IPS-NIHi11 (cell line): ENCODE results near the gene HOXC5.
"Not testable (repeated sequence)": the region's sequence is repeated elsewhere in the genome, so short reads cannot be mapped to it uniquely, and the experiment has no call there.

ENCODE experiments used
- DNase-seq: peaks from one replicate; pipeline ENCODE4 v3.0.0; 2012; ENCODE audit warnings: mixed read lengths, low spot score

Gene HOXC5

GRCh38 chr12:54033980-54034784, 1.3 kb downstream of the HOXC5 start:
- DNase-seq: no peak

GRCh38 chr12:54034785-54035310, 2.0 kb downstream of the HOXC5 start:
- no peak for DNase-seq

- no peak for DNase-seq
Measured at GRCh38 chr12:54035568-54036264, 2.9 kb downstream of the HOXC5 start.

GRCh38 chr12:54036620-54037359, 3.9 kb downstream of the HOXC5 start:
- no peak for DNase-seq

- DNase-seq: no peak
Measured at GRCh38 chr12:54037360-54038283, 4.8 kb downstream of the HOXC5 start.

- DNase-seq: no peak
Measured at GRCh38 chr12:54038284-54038870, 5.5 kb downstream of the HOXC5 start.

GRCh38 chr12:54038871-54039414, 6.1 kb downstream of the HOXC5 start:
- no peak for DNase-seq

- DNase-seq: no peak
Measured at GRCh38 chr12:54039417-54040147, 6.7 kb downstream of the HOXC5 start.

- no peak for DNase-seq
Measured at GRCh38 chr12:54040148-54040494, 7.3 kb downstream of the HOXC5 start.

GRCh38 chr12:54040648-54041047, 7.8 kb downstream of the HOXC5 start:
- no peak for DNase-seq

GRCh38 chr12:54041097-54041690, 8.3 kb downstream of the HOXC5 start:
- no peak for DNase-seq

- not testable (repeated sequence) for DNase-seq
Measured at GRCh38 chr12:54042033-54042432, 9.2 kb downstream of the HOXC5 start.

GRCh38 chr12:54042970-54043853, 10.4 kb downstream of the HOXC5 start:
- no peak for DNase-seq

GRCh38 chr12:54044425-54045103, 11.7 kb downstream of the HOXC5 start:
- no peak for DNase-seq

GRCh38 chr12:54045401-54045800, 12.6 kb downstream of the HOXC5 start:
- DNase-seq: no peak

GRCh38 chr12:54045868-54046521, 13.1 kb downstream of the HOXC5 start:
- DNase-seq: no peak

- DNase-seq: no peak
Measured at GRCh38 chr12:54046809-54047159, 13.9 kb downstream of the HOXC5 start.
